H1 (cell line): ENCODE results near the gene DNAJB5. TPM values are rescaled to one million over a fixed set of nuclear protein-coding genes. Genes with fewer than 3 reads are reported as not detected.

Experiments
- CEBPB ChIP-seq: IDR thresholded peaks from 2 replicates; pipeline ENCODE4 v1.6.1; 2012; ENCODE audit warnings: low read depth, low read length
- polyA plus RNA-seq, 7 experiments: library from polyadenylated mRNA; depleted of rRNA in 3 of 7; stranded (reverse) in 5 of 7; unstranded in 2 of 7; fragments of >200 nt in 5 of 7; fragments of 200-250 nt in 2 of 7; gene quantifications; 1 replicate in 5 of 7; 2 replicates in 1 of 7; 4 replicates in 1 of 7; pipeline versions ENCODE4 v1.2.1 to v1.2.3, GENCODE V29; 2011 to 2013; ENCODE audit warnings: missing spikeins in 2 of 7, mixed read lengths in 2 of 7
- total RNA-seq: library from RNA; stranded (reverse); fragmentation: NEBNext Ultra II Directional; extraction: Animal tissue kit (Norgen Biotek cat#: 25700); gene quantifications from 2 replicates; pipeline ENCODE4 v1.2.1, GENCODE V29; 2021
- TF ChIP-seq, protein P1 (sequence below), 3 experiments: IDR thresholded peaks; 1 replicate in 2 of 3; 2 replicates in 1 of 3; pipeline versions ENCODE4 v1.5.1 to v1.6.1; 2011; ENCODE audit warnings: low read length in 3 of 3, mild to moderate bottlenecking in 3 of 3, inconsistent platforms in 2 of 3, low read depth in 1 of 3, moderate library complexity in 1 of 3; ENCODE audit not compliant: insufficient read depth in 1 of 3; ENCODE audit errors: control extremely low read depth in 1 of 3

The DNAJB5 gene
- total and polyA plus RNA-seq, 2 of the 8 experiments (the other 6 are each of a cell fraction or from before 2014, with no cell fraction given) = 25.0 to 34.1 TPM

DNA sequence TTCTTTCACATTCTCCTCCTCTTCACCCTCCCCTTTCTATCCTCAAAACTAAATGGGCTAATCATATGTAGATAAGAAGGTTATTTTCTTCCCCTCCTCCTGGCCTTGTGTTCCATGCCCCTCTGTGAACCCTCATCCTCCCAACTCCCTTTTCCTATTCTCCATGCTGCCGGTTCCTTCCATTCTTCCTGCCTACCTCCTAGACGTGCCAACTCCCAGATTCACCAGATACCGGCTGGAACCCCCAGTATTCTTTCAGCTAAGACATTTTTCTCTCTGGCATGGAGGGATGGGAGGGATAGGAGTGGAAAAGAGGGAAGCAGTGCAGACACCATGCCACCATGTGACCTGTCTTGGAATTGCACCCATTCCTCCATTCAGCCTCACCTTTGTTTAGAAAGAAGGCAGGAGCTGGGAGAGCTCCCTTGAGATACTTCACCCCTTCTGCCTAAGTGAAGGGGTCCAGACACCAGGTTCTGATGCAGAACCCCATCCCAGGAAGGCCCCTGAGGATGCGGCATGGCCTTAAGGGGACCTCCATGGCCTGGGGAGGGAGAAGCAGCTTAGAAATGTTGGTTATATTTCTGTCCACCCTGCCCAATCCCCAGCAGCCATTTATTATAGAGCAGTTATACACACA lies 4.8 kb downstream of the DNAJB5 start (continued):
- TF ChIP-seq, protein P1, sequence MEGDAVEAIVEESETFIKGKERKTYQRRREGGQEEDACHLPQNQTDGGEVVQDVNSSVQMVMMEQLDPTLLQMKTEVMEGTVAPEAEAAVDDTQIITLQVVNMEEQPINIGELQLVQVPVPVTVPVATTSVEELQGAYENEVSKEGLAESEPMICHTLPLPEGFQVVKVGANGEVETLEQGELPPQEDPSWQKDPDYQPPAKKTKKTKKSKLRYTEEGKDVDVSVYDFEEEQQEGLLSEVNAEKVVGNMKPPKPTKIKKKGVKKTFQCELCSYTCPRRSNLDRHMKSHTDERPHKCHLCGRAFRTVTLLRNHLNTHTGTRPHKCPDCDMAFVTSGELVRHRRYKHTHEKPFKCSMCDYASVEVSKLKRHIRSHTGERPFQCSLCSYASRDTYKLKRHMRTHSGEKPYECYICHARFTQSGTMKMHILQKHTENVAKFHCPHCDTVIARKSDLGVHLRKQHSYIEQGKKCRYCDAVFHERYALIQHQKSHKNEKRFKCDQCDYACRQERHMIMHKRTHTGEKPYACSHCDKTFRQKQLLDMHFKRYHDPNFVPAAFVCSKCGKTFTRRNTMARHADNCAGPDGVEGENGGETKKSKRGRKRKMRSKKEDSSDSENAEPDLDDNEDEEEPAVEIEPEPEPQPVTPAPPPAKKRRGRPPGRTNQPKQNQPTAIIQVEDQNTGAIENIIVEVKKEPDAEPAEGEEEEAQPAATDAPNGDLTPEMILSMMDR (IDR thresholded peaks at IDR 0.05; ENCODE audit: control extremely low read depth in 1 of 3, insufficient read depth in 1 of 3, low read depth in 1 of 3, low read length in 3 of 3) = peak; percentile 61 to 85 (median 73)
- no peak for TF ChIP-seq CEBPB
